Lung (tissue), 12 donors: ENCODE data around the gene FUNDC2. TPM values are rescaled to one million over a fixed set of nuclear protein-coding genes. Genes with fewer than 3 reads are reported as not detected.

ENCODE experiments used
- ATAC-seq: fragments of 200-7000 bp; cut with Tn5 transposase; one replicate; pipeline ENCODE4 v1.9.1; 2020; ENCODE audit warnings: moderate number of reproducible peaks; ENCODE audit not compliant: insufficient read depth, low FRiP score
- DNase-seq, 3 donors: peaks; one replicate each; pipeline ENCODE4 v3.0.0-alpha.2; 2013 to 2017
- H3K27ac ChIP-seq, 2 donors: one replicate each; pipeline ENCODE4 v1.5.1; 2013; ENCODE audit warnings: mild to moderate bottlenecking in 2 of 2, moderate library complexity in 2 of 2, control low read depth in 1 of 2, inconsistent platforms in 1 of 2, low read depth in 1 of 2, low read length in 1 of 2
- H3K27me3 ChIP-seq, 3 donors: one replicate each; pipeline ENCODE4 v1.5.1; 2013; ENCODE audit warnings: low read length in 2 of 3; ENCODE audit not compliant: control insufficient read depth in 3 of 3, insufficient read depth in 3 of 3
- H3K36me3 ChIP-seq, 4 donors: one replicate each; pipeline ENCODE4 v1.5.1; 2013; ENCODE audit warnings: low read length in 4 of 4, mild to moderate bottlenecking in 1 of 4, moderate library complexity in 1 of 4; ENCODE audit not compliant: control insufficient read depth in 4 of 4, insufficient read depth in 4 of 4
- H3K4me1 ChIP-seq, 5 donors: one replicate each; pipeline ENCODE4 v1.5.1; 2013; ENCODE audit warnings: low read length in 5 of 5, mild to moderate bottlenecking in 2 of 5, moderate library complexity in 1 of 5; ENCODE audit not compliant: control insufficient read depth in 5 of 5, insufficient read depth in 5 of 5
- H3K4me3 ChIP-seq: one replicate; pipeline ENCODE4 v1.5.1; 2013; ENCODE audit warnings: mild to moderate bottlenecking, control low read depth, moderate library complexity
- H3K9ac ChIP-seq, 2 donors: one replicate each; pipeline ENCODE4 v1.5.1; 2013; ENCODE audit warnings: low read length in 2 of 2, control low read depth in 1 of 2; ENCODE audit not compliant: insufficient read depth in 1 of 2
- H3K9me3 ChIP-seq, 4 donors: one replicate each; pipeline ENCODE4 v1.5.1; 2013; ENCODE audit warnings: low read length in 3 of 4, mild to moderate bottlenecking in 1 of 4, moderate library complexity in 1 of 4; ENCODE audit not compliant: control insufficient read depth in 4 of 4, insufficient read depth in 3 of 4
- CTCF ChIP-seq: IDR thresholded peaks from 2 replicates; pipeline ENCODE4 v1.5.1; 2012; ENCODE audit warnings: mild to moderate bottlenecking; ENCODE audit errors: control extremely low read depth, extremely low read depth
- WGBS, 2 donors: extraction: QIAGEN DNeasy Blood & Tissue Kit; methylation state at CpG; one replicate each; pipeline ENCODE4 v1.1.7; 2013; 5-methylcytosine and 5-hydroxymethylcytosine counted together
- polyA plus RNA-seq, 2 donors: library from polyadenylated mRNA; stranded (reverse); fragments of 200-250 nt; gene quantifications; one replicate each; pipeline ENCODE4 v1.2.1, GENCODE V29; 2013
- total RNA-seq, 2 donors: library from RNA; depleted of rRNA in 1 of 2; stranded (reverse); fragments of >200 nt in 1 of 2; gene quantifications; one replicate each; pipeline ENCODE4 v1.2.1, GENCODE V29; 2014 to 2021
- donor health status: control.
- donor health status: control.
- donor health status: Bipolar disorder and iron deficiency.
- donor health status: healthy.
- donor health status: DM: yes; HTN: yes; CAD: no.

FUNDC2 gene
- total and polyA plus RNA-seq, 4 donors: 43.5 to 106 (median 86.1) TPM

- no peaks in the 10 kb centered on the region for H3K4me1 ChIP-seq
Observed at GRCh38 chrX:154990496-154990895, 36.1 kb upstream of the FUNDC2 start.

GRCh38 chrX:154991039-154991438, 35.6 kb upstream of the FUNDC2 start:
- Histone ChIP-seq H3K4me1 (no peaks in the 10 kb centered on the region), H3K9ac (no peak overlapping the region), H3K27me3 (no peaks in the 10 kb centered on the region), H3K4me3 (no peak overlapping the region), H3K27ac (no peak overlapping the region), H3K36me3 (no peaks in the 10 kb centered on the region), H3K9me3 (no peaks in the 10 kb centered on the region)
- ATAC-seq: no peak
- no peak for TF ChIP-seq CTCF
- WGBS, 2 donors: 63 to 94% methylated on average over 3 of the region's 3 CpGs
- no peak for DNase-seq

More at GRCh38 chrX:154990496-154990895, 36.1 kb upstream of the FUNDC2 start:
- no peaks in the 10 kb centered on the region for H3K36me3 ChIP-seq
- no peak for TF ChIP-seq CTCF
- no peak overlapping the region for H3K4me3 ChIP-seq
- no peak overlapping the region for H3K27ac ChIP-seq
- no peak for ATAC-seq
- no peaks in the 10 kb centered on the region for H3K9me3 ChIP-seq
- no peaks in the 10 kb centered on the region for H3K27me3 ChIP-seq
- no peak overlapping the region for H3K9ac ChIP-seq
- WGBS, 2 donors: 67 to 98% methylated on average over 3 of the region's 3 CpGs
- no peak for DNase-seq

- DNase-seq: no peak
- WGBS, 2 donors: 86 to 100% methylated on average over 1 of the region's 1 CpG
- no peak overlapping the region for H3K9ac ChIP-seq
Observed at GRCh38 chrX:154991476-154991875, 35.2 kb upstream of the FUNDC2 start.

More at GRCh38 chrX:154991476-154991875, 35.2 kb upstream of the FUNDC2 start:
- ATAC-seq: no peak
- no peaks in the 10 kb centered on the region for H3K27me3 ChIP-seq
- TF ChIP-seq CTCF: no peak
- no peak overlapping the region for H3K4me3 ChIP-seq
- no peak overlapping the region for H3K27ac ChIP-seq
- H3K36me3 ChIP-seq: no peaks in the 10 kb centered on the region
- no peaks in the 10 kb centered on the region for H3K4me1 ChIP-seq
- peaks cover 0 to 1% (median 0%) of the 10 kb centered on the region in 4 donors for H3K9me3 ChIP-seq
